T-helper 2 cell treated with Interferon-gamma antibody and Interleukin-4, amounts not matched to agents 100 ng/mL and 5 ng/mL, for 36 hours (primary cell): ENCODE results near the gene ZMAT3. TPM values are rescaled to one million over a fixed set of nuclear protein-coding genes. Genes with fewer than 3 reads are reported as not detected.
"Not testable (repeated sequence)": the region's sequence is repeated elsewhere in the genome, so short reads cannot be mapped to it uniquely, and the experiment has no call there.

Experiments
- intact Hi-C: fragments of 100-400 bp; cut with micrococcal nuclease; formaldehyde crosslinking; loops from one replicate; pipeline ENCODE4 v1.15.1; 2023
- total RNA-seq: library from RNA; stranded (reverse); gene quantifications from 2 replicates; pipeline ENCODE4 v1.2.3, GENCODE V29; 2022

Gene ZMAT3
- total RNA-seq, 1 donor from 2014 or later, result 17.3 TPM

DNA sequence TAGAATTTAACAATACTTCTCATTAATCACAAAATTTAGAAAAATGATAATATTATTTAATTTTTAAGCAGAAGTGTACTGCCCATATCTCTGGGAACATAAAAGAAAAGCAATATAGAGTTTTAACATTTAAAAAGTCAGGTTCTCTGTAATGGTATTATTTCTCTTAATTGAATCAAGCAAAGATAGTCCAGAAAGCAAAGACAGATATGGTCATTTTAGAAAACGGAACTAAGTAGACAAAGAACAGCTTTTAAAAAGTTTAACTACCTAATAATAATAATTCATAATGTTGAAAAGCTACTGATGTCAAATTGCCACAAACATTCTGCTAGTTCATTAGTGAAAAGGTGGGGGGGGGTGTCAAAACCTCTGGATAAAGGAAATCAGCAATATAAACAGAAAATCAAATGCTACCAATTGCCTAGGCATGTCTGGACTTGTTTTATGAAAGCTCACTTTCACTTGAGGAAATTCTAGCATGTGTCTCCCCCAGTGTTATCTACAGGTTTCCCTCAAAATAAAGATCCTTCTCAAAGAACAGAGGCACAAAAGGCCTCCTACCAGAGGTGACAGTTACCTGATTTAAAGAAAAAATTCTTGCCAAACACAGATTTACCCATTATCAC is 1.7 kb downstream of the ZMAT3 start:
- intact Hi-C loops, result loop anchor here (2.0 to 5.0 kb wide), 2 partner anchors 493 to 1532 kb away; partner anchors contain the start of genes ACTL6A and TTC14

DNA sequence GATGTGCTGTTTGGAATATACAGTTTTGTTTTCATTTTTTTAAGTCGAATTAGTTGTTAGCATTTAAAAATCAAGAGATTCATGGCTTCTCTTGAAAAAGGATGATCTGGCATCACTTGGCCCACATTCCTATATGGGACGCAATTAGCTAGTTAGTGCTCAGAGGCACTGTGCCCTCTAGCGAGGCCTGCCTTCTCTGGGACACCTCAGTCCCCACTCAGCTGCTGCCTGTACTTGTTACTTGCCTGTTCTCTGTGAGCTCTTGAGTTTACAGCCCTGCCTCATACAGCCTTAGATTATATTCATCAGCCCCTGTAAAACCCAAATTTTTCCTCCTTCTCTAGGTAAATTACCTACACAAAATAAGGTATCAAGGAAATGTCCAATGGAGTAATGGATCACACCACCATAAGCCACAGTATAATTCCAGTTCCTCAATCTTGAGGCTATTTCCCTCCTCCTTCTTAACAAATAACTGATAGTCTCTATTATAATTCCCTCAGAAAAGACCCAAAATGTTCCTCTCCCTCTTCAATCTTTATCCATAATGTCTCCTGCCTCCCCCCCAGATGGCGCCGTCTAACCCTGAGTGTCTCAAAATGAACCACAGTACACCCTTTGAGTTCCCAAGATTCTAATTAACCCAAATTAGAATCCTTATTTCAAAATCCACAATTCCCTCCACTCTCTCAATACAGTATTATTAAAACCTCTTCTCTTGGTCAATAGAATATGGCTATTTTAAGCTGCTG is 2.7 kb downstream of the ZMAT3 start:
- intact Hi-C loops, result no loop called here

DNA sequence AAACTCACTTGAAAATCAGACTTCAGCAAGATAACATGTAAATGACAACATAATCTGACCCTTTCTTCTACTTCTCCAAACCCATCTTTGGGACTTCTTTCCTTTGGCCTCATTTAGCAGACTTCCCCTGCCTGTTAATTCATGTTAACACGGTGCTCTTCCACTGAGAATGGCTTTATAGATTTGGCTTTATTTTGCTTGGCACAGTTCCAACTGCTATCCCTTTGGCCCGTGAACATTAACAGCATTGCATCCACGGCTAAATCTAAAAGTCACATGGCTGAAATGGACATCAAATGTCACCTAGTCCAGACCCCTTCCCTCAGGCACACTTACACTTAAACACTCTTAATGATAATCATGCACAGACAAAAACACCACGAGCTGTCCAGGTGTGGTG is 3.8 kb downstream of the ZMAT3 start:
- intact Hi-C loops, result no loop called here

DNA sequence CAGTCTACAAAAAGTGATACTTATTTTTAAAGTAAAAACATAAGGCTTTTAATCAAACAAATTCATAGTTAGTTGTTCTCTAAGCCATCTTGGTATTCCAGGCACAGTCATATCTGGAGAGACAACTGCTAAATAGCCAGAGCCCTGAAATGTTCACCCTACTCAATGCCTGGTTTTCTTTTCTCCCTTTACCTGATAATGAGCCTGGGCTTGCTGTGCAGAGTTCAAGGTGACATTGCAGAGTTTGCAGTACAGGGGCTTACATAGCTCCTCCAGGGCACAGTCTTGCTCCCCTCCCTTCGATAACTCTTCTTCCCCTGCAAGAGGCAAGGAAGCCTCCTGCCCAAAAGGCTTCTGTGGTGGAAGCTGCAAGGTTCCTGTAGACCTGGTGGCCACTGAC is 4.3 kb downstream of the ZMAT3 start:
- intact Hi-C loops, result no loop called here

DNA sequence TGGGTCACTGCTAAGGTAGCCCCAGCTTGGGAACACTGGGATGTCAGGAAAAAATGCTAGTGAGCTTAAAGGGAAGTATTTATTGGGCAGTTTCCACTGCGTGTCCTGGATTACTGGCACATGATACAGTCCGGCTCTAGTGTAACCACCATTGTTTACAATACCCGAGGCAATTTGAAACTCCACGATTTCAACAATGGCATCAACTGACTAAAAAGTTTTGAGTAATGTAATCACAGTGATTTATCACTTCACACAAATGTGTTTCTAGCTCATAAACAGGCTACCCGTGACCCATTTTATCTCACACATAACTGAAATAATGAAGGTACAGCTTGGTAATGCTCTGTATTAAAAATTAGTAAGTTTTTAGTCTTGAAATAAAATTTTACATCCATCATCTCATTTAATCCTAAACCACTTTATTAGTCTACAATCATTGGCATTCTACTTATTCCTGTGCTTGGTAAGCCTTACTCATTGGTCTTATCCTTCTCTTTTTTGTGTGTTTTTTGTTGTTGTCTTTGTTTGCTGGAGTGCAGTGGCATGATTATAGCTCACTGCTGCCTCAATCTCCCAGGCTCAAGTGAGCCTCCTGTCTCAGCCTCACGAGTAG is 7.6 kb downstream of the ZMAT3 start:
- intact Hi-C loops, result no loop called here

DNA sequence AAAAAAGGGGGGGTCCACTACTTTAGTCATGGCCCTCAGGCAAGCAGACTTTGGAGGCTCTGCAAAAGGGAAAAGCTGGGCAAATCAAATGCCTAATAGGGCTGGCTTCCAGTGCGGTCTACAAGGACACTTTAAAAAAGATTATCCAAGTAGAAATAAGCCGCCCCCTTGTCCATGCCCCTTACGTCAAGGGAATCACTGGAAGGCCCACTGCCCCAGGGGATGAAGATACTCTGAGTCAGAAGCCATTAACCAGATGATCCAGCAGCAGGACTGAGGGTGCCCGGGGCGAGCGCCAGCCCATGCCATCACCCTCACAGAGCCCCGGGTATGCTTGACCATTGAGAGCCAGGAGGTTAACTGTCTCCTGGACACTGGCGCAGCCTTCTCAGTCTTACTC is 15.3 kb downstream of the ZMAT3 start:
- intact Hi-C loops, result no loop called here

DNA sequence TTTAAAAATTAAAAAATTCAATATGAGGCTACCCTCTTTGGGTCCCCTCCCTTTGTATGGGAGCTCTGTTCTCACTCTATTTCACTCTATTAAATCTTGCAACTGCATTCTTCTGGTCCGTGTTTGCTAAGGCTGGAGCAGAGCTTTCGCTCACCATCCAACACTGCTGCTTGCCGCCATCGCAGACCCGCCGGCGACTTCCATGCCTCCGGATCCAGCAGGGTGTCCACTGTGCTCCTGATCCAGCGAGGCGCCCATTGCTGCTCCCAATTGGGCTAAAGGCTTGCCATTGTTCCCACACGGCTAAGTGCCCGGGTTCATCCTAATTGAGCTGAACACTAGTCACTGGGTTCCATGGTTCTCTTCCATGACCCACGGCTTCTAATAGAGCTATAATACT is 17.0 kb downstream of the ZMAT3 start:
- intact Hi-C loops, result not testable (repeated sequence)

DNA sequence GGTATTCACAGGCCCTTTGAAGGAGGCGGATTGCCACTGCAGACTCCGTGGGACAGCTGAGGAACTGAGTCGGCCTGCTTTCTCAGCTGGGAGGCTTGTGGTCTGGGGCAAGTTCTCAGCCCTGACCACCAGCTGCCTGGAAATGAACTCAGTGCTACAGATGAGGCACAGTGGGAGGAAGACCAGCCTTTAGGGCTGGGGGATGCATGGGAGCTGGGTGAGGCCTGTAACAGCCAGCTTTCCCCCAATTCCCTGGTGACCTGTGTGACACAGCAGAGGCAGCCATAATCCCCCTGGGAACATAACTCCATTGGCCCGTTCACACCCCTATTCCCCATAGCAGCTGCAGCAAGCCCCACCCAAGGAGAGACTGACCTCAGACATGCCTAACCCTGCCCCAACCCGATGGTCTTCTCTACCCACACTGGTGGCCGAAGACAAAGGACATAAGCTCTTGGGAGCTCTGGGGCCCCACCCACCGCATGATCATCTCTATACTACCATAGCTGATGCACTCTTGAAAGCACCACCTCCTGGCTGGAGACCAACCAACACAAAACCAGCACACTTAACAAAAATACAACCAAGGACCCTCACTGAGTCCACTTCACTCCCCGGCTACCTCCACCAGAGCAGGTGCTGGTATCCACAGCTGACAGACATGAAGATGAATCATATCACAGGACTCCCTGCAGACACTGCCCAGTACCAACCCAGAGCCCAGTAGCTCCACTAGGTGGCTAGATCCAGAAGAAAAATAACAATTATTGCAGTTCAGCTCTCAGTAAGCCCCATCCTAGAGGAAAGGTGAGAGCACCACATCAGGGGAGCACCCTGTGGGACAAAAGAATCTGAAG is 24.9 kb downstream of the ZMAT3 start:
- intact Hi-C loops, result no loop called here

DNA sequence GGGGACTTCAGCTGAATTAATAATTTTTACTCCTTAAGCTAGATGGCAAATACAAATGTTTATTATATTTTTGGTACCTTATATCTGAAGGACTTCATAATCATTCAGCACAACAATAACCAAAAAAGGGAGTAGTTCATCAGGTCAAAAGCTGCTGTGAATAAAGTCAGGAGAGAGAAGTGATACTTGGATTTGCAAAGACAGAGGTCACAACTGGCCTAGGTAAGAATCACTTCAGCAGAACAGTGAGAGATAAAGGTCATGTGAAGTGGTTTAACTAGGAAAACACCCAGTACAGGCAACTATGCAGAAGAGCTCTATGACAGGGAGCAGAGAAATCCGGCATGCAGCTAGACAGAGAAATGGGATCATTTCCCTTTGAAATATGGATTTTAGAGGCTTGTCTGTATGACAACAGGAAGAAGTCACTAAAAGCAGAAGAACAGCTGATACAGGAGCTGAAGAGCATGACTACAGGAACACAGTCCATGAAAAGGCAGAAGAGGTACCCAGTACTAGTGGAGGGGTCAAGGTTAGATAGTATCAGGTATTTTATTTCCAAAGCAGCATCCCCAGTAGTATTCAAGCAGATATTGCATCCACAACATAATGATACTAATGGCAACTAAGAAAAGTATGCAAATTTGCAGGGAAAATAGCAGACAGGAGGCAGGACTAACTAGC is 25.7 kb downstream of the ZMAT3 start:
- intact Hi-C loops, result no loop called here

DNA sequence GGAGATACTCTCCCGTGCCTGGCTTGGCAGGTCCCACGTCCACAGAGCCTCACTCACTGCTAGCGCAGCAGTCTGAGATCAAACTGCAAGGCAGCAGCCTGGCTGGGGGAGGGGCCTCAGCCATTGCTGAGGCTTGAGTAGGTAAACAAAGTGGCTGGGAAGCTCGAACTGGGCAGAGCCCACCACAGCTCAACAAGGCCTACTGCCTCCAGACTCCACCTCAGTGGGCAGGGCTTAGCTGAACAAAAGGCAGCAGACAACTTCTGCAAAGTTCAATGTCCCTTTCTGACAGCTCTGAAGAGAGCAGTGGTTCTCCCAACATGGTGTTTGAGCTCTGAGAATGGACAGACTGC is 32.7 kb downstream of the ZMAT3 start:
- intact Hi-C loops, result not testable (repeated sequence)

DNA sequence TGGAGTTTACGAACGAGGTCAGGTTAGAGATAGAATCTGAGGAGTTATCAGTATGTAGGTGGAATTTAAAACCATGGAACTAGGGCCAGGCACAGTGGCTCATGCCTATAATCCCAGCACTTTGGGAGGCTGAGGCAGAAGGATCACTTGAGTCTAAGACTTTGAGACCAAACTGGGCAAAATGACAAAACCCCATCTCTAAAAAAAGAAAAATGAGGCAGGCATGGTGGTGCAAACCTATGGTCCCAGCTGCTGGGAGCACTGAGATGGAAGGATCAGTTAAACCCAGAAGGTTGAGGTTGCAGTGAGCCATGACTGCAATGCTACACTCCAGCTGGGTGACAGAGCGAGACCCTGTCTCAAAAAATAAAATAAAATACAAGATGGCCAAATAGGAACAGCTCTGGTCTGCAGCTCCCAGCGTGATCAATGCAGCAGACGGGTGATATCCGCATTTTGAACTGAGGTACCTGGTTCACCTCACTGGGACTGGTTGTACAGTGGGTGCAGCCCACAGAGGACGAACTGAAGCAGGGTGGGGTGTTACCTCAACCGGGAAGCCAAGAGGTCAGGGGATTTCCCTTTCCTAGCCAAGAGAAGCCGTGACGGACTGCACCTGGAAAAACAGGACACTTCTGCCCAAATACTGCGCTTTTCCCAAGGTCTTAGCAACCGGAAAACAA is 33.3 kb downstream of the ZMAT3 start:
- intact Hi-C loops, result no loop called here

DNA sequence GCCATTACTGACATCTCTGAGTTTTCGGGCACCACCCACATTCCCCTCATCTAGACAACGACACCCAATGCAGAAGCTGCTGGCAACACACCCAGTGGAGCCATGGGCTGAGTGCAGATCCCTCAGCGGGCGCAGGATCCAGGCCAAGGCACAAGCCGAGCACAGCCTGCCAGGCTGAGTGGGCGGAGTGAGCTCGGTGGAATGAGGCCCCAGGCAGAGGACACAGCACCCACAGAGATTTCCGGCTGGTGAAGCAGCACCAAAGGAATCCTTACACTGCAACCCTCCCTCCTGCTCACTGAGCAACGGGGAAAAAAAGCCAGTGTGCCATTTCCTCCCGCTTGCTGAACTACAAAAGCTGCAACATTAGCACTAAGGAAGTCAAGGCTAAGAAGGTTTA is 34.3 kb downstream of the ZMAT3 start:
- intact Hi-C loops, result loop anchor here (2.0 kb wide), 2 partner anchors 23 to 35 kb away; no protein-coding TSS in a partner anchor

DNA sequence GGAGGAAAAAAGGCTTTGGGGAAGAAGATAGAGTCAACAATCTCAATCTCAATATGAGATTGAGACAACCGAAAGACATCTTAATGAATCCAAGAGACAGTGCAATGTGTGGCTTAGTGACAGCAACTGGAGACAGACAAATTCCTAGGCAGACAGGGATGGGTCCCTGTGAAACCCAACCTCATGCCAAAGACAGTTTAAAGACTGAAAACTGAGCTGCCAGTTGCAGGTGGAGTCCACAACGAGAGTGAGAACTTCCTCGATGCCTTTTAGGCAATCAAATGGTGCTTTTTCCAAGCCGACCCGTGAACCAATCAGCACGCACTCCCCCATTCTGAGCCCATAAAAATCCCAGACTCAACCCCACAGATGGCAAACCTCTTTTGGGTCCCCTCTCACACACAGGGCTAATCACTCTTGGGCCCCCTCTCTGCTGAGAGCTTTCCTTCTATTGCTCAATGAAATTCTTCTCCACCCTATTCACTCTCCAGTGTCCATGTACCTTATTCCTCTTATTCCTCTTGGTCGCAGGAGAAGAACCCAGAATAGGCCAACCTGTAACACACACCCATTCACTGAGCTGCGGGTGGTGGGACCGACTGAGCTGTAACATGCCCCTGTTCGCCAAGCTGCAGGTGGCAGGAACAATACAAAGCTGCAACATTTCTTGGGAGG is 34.8 kb downstream of the ZMAT3 start:
- intact Hi-C loops, result loop anchor here (2.0 kb wide), 2 partner anchors 22 to 36 kb away; no protein-coding TSS in a partner anchor

DNA sequence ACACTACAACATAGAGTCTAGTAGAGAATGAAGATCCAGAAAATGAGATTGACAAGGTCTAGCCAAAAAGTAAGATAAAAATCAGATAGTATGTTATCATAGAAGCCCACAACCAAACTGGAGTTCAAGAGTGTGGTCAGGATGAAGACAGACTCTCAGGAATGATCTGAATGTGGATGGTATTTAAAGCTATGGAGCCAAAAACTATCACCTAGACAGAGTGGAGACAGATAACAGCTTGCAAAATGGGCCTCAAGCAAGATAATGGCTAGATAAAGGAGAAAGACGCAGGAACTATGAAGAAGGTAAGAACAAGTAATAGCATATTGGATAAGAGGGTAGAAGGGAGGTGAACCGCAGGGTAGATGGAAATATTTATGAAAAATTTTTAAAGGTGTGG is 35.4 kb downstream of the ZMAT3 start:
- intact Hi-C loops, result loop anchor here (2.0 kb wide), 2 partner anchors 21 to 37 kb away; no protein-coding TSS in a partner anchor

DNA sequence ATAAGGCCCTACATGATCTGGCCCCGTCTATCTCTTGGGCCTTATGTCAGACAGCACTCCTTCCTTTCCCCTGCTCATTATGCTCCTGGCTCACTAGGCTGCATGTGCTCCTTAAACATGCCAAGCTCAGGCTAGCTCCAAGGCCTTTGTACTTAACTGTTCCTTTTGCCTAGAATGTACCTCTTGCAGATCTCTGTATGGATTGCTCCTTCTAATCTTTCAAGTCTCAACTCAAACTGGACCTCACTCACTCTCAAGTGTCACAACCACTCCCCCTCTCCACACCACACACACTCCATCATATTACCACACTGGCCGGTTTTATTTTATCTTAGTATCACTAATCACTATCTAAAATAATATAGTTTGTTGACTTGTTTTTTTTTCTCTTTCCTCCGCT is 36.4 kb downstream of the ZMAT3 start:
- intact Hi-C loops, result no loop called here

DNA sequence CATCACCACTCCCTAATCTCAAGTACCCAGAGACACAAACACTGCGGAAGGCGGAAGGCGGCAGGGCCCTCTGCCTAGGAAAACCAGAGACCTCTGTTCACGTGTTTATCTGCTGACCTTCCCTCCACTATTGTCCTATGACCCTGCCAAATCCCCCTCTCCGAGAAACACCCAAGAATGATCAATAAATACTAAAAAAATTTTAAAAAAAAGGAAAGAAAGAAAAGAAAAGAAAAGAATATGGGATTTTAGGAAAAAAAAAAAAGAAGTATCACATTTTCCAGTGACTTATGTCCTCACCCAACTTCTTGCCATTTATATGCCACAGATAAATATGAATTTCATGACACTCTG is 38.3 kb downstream of the ZMAT3 start:
- intact Hi-C loops, result not testable (repeated sequence)

DNA sequence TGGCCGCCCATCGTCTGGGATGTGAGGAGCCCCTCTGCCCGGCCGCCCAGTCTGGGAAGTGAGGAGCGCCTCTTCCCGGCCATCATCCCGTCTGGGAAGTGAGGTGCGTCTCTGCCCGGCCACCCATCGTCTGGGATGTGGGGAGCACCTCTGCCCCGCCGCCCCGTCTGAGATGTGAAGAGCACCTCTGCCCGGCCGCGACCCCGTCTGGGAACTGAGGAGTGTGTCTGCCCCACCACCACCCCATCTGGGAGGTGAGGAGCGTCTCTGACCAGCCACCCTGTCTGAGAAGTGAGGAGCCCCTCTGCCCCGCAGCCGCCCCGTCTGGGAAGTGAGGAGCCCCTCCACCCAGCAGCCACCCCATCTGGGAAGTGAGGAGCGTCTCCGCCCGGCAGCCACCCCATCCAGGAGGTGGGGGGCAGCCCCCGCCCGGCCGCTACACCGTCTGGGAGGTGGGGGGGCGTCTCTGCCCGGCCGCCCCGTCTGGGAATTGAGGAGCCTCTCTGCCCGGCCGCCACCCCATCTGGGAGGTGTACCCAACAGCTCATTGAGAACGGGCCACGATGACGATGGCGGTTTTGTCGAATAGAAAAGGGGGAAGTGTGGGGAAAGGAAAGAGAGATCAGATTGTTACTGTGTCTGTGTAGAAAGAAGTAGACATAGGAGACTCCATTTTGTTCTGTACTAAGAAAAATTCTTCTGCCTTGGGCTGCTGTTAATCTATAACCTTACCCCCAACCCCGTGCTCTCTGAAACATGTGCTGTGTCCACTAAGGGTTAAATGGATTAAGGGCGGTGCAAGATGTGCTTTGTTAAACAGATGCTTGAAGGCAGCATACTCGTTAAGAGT is 38.9 kb downstream of the ZMAT3 start:
- intact Hi-C loops, result not testable (repeated sequence)

DNA sequence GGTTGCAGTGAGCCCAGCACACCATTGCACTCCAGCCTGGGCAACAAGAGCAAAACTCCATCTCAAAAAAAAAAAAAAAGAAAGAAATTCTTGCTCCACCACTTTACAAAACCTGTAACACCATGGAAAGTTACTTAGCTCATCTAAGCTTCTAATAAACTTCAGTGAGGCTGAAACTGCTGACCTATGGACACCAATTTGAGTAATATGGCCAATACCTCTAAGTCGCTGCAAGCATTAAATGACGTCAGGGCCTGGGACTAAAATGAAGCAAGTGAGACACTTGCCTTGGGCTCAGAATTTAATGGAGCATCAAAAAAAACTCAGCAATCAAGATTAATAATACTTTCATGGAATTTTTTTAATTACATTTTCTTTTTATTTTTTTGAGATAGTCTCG is 42.5 kb downstream of the ZMAT3 start:
- intact Hi-C loops, result no loop called here

DNA sequence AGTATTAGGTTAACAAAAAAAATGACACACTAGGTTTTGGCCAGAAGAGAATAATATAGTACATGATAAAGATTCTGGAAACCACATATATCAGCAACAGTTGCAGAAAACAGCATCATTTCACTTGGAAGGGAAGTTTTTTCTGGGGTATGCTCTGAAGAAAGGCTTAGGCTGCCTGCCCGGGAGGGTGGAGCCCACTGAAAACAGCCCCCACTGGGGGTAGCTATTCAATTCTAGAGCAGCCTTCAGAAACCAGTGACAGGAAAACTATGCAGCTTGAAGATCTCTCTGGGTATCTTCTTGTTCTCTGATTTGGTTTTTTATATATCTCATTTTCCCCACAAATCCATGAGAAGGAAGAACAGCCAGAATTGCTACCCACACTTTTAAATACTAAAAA is 43.2 kb downstream of the ZMAT3 start:
- intact Hi-C loops, result no loop called here
